ENCODE measurements around the gene VASH2. TPM values are rescaled to one million over a fixed set of nuclear protein-coding genes. Genes with fewer than 3 reads are reported as not detected.
"Not testable (repeated sequence)": the region's sequence is repeated elsewhere in the genome, so short reads cannot be mapped to it uniquely, and the experiment has no call there.

VASH2 gene
- total RNA-seq, 1 experiment from 2014 or later, result 0.69 TPM

- no peak for DNase-seq (ENCODE audit: low read depth, low spot score)
- in situ Hi-C loops (cut with HindIII; ENCODE audit: low pct_unique_long_range_greater_than_20kb, low sequenced_read_pairs), result no loop called here
Observed at GRCh38 chr1:212986551-212986950, 36.2 kb downstream of the VASH2 start.

- DNase-seq (ENCODE audit: low read depth, low spot score), result no peak
Observed at GRCh38 chr1:212987702-212988322, 37.5 kb downstream of the VASH2 start.

GRCh38 chr1:212990276-212990675 is 39.9 kb downstream of the VASH2 start:
- DNase-seq (ENCODE audit: low read depth, low spot score), result no peak
- in situ Hi-C loops (cut with HindIII; ENCODE audit: low pct_unique_long_range_greater_than_20kb, low sequenced_read_pairs), result no loop called here

More at GRCh38 chr1:212987702-212988322, 37.5 kb downstream of the VASH2 start:
- in situ Hi-C loops (cut with HindIII; ENCODE audit: low pct_unique_long_range_greater_than_20kb, low sequenced_read_pairs), result no loop called here

GRCh38 chr1:212993960-212994359 is 43.6 kb downstream of the VASH2 start:
- DNase-seq (ENCODE audit: low read depth, low spot score); in situ Hi-C loops (cut with HindIII; ENCODE audit: low pct_unique_long_range_greater_than_20kb, low sequenced_read_pairs): not testable (repeated sequence)

- no peak for DNase-seq (ENCODE audit: low read depth, low spot score)
- in situ Hi-C loops (cut with HindIII; ENCODE audit: low pct_unique_long_range_greater_than_20kb, low sequenced_read_pairs), result no loop called here
Observed at GRCh38 chr1:212994926-212995325, 44.6 kb downstream of the VASH2 start.

GRCh38 chr1:213003256-213003655 is 52.9 kb downstream of the VASH2 start:
- in situ Hi-C loops (cut with HindIII; ENCODE audit: low pct_unique_long_range_greater_than_20kb, low sequenced_read_pairs), result no loop called here
- no peak for DNase-seq (ENCODE audit: low read depth, low spot score)

GRCh38 chr1:213008564-213008963 is 58.2 kb downstream of the VASH2 start:
- no peak for DNase-seq (ENCODE audit: low read depth, low spot score)
- in situ Hi-C loops (cut with HindIII; ENCODE audit: low pct_unique_long_range_greater_than_20kb, low sequenced_read_pairs), result no loop called here

- in situ Hi-C loops (cut with HindIII; ENCODE audit: low pct_unique_long_range_greater_than_20kb, low sequenced_read_pairs), result no loop called here
- DNase-seq (ENCODE audit: low read depth, low spot score), result peak; percentile 4
Observed at GRCh38 chr1:213014642-213015041, 64.3 kb downstream of the VASH2 start.

- peak; percentile 98 for DNase-seq (ENCODE audit: low read depth, low spot score)
- in situ Hi-C loops (cut with HindIII; ENCODE audit: low pct_unique_long_range_greater_than_20kb, low sequenced_read_pairs), result no loop called here
Observed at GRCh38 chr1:213015099-213016050, 65.0 kb downstream of the VASH2 start, which contains the start of gene ANGEL2. Gene ANGEL2 (minus strand): TSS chr1:213015867. CDS start chr1:213015671, 196 bp downstream.

GRCh38 chr1:213017447-213018273 is 67.3 kb downstream of the VASH2 start:
- in situ Hi-C loops (cut with HindIII; ENCODE audit: low pct_unique_long_range_greater_than_20kb, low sequenced_read_pairs), result no loop called here
- DNase-seq (ENCODE audit: low read depth, low spot score), result no peak

- DNase-seq (ENCODE audit: low read depth, low spot score), result no peak
- in situ Hi-C loops (cut with HindIII; ENCODE audit: low pct_unique_long_range_greater_than_20kb, low sequenced_read_pairs), result no loop called here
Observed at GRCh38 chr1:213019450-213019849, 69.1 kb downstream of the VASH2 start.

GRCh38 chr1:213020016-213020415 is 69.7 kb downstream of the VASH2 start:
- in situ Hi-C loops (cut with HindIII; ENCODE audit: low pct_unique_long_range_greater_than_20kb, low sequenced_read_pairs), result no loop called here
- DNase-seq (ENCODE audit: low read depth, low spot score), result no peak

- DNase-seq (ENCODE audit: low read depth, low spot score); in situ Hi-C loops (cut with HindIII; ENCODE audit: low pct_unique_long_range_greater_than_20kb, low sequenced_read_pairs): not testable (repeated sequence)
Observed at GRCh38 chr1:213027024-213027423, 76.7 kb downstream of the VASH2 start.

- no peak for DNase-seq (ENCODE audit: low read depth, low spot score)
- in situ Hi-C loops (cut with HindIII; ENCODE audit: low pct_unique_long_range_greater_than_20kb, low sequenced_read_pairs), result no loop called here
Observed at GRCh38 chr1:213032651-213033050, 82.3 kb downstream of the VASH2 start.

GRCh38 chr1:213034713-213035112 is 84.4 kb downstream of the VASH2 start:
- in situ Hi-C loops (cut with HindIII; ENCODE audit: low pct_unique_long_range_greater_than_20kb, low sequenced_read_pairs), result no loop called here
- no peak for DNase-seq (ENCODE audit: low read depth, low spot score)

GRCh38 chr1:213035573-213035972 is 85.2 kb downstream of the VASH2 start:
- in situ Hi-C loops (cut with HindIII; ENCODE audit: low pct_unique_long_range_greater_than_20kb, low sequenced_read_pairs), result no loop called here
- DNase-seq (ENCODE audit: low read depth, low spot score), result no peak

All from SK-MEL-5 (cell line).